CD4-positive, alpha-beta T cell treated with Interferon alpha-2 for 1 hour (primary cell): ENCODE measurements around the gene OR7G3.

ENCODE experiments used
- DNase-seq, 2 donors: peaks; one replicate each; pipeline ENCODE4 v3.0.0-alpha.2; 2020 to 2022

OR7G3 gene

DNA sequence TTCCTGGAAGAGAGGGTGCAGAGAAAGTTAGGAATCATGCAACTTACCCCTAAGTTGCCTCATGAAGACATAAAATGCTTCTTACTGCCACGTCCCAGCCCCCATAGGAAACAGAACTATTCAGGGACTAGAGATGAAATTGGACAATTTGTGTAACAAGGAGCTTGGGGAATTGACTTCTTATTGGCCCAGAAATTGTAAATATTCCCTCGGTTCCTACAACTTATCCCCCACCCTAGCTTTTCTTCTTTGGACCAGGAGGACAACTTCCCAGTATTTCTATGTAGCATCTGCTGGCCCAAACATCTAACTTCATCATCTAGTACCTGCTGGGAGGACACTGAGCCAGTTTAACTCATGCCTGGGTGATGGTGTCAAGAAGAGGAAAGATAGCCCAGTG lies 40.0 kb downstream of the OR7G3 start, which contains the start of gene OR1M1:
Gene OR1M1, plus strand, starts transcription at position 301 of the 400 bp plus-strand sequence. CDS start 6,184 bp downstream, outside the sequence.
- DNase-seq: no peak

DNA sequence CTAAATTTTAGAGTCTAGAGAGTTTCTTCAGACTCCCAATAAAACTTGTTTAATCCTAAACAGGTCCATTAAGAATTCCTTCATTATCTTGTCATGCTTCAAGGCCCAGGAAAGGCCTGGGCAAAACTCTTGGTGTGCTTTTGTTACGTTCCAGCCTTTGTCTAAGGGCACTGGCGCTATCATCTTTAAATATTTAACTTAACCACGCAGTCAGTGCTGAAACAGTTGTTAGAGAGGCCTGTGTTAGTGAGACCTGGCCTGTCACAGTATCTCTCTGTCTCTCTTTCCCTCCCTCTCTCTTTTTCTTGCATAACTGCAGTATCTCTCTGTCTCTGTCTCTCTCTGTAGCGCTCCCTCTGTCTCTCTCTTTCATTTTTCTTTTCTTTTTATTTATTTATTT lies 48.1 kb downstream of the OR7G3 start:
- DNase-seq: no peak

DNA sequence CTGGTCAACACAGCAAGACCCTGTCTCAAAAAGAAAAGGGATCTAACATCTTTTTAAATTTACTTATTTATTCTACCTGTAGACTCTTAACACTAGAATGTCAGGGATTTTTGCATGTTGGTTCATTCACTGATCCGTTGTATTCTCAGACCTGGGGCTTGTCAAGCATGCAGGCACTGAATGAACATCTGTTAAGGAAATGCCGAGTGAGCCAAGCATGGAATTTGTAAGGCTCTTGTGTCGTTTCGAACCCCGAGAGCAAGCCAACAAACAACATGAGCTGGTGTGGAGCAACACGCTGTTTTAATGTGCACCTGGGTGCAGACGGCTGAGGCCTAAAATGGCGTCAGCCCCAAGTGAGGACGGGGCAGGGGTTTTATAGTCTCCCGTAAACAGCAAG lies 49.8 kb downstream of the OR7G3 start:
- DNase-seq: no peak
